OCI-LY3 (cell line): ENCODE measurements around the gene USP32.

Source experiments
- H2AFZ ChIP-seq: fragments of 200-600, 300-600 bp; shearing (Covaris generic); 2 replicates; pipeline ENCODE4 v1.6.0; 2014; ENCODE audit warnings: antibody characterized with exemption, low read depth, low read length
- H3K27ac ChIP-seq: fragments of 200-600, 300-600 bp; sonication (generic); 2 replicates; pipeline ENCODE4 v1.5.1; 2014; ENCODE audit warnings: mild to moderate bottlenecking, low read length, moderate library complexity, mixed read lengths
- H3K27me3 ChIP-seq: fragments of 200-600, 300-600 bp; sonication (generic); 2 replicates; pipeline ENCODE4 v1.6.1; 2014; ENCODE audit warnings: low read depth, low read length, mixed read lengths
- H3K36me3 ChIP-seq: fragments of 200-600, 300-600 bp; sonication (generic); replicated peaks from 2 replicates; pipeline ENCODE3; 2014; ENCODE audit warnings: low read depth, low read length, mixed read lengths
- H3K4me1 ChIP-seq: fragments of 300-600, 200-600 bp; sonication (generic); 2 replicates; pipeline ENCODE4 v1.6.1; 2014; ENCODE audit warnings: low read length, mixed read lengths
- H3K4me2 ChIP-seq: fragments of 200-600, 300-600 bp; sonication (generic); 2 replicates; pipeline ENCODE4 v1.6.1; 2014; ENCODE audit warnings: low read length, mixed read lengths
- H3K4me3 ChIP-seq: fragments of 300-600, 200-600 bp; sonication (generic); 2 replicates; pipeline ENCODE4 v1.5.1; 2014; ENCODE audit warnings: antibody characterized with exemption, mild to moderate bottlenecking, low read length, moderate library complexity
- H3K79me2 ChIP-seq: fragments of 300-600, 200-600 bp; shearing (Covaris generic); 2 replicates; pipeline ENCODE4 v1.6.1; 2014; ENCODE audit warnings: mild to moderate bottlenecking, low read length, mixed read lengths
- H3K9ac ChIP-seq: fragments of 300-600, 200-600 bp; shearing (Covaris generic); 2 replicates; pipeline ENCODE4 v1.6.0; 2014; ENCODE audit warnings: mild to moderate bottlenecking, low read length, moderate library complexity
- H3K9me3 ChIP-seq: fragments of 200-600, 300-600 bp; shearing (Covaris generic); 2 replicates; pipeline ENCODE4 v1.6.1; 2014; ENCODE audit warnings: low read length, mixed read lengths; ENCODE audit not compliant: insufficient read depth
- H4K20me1 ChIP-seq: fragments of 200-600, 300-600 bp; sonication (generic); 2 replicates; pipeline ENCODE4 v1.6.1; 2016; ENCODE audit warnings: low read length, mixed read lengths; ENCODE audit not compliant: insufficient read depth
- CTCF ChIP-seq: fragments of 200-600, 300-600 bp; sonication (generic); IDR thresholded peaks from 2 replicates; pipeline ENCODE4 v1.5.1; 2014; ENCODE audit warnings: antibody characterized with exemption, low read length, low read depth
- EZH2phosphoT487 ChIP-seq: fragments of 200-600 bp; shearing (Covaris generic); IDR thresholded peaks from 2 replicates; pipeline ENCODE4 v1.6.1; 2018; ENCODE audit warnings: antibody characterized with exemption, mixed run types, low read depth

Gene USP32

GRCh38 chr17:60244656-60245055 is 147.3 kb downstream of the USP32 start:
- Histone ChIP-seq H3K4me1 (peaks cover 7% of the 10 kb centered on the region), H4K20me1 (no peaks in the 10 kb centered on the region), H3K4me3 (no peak overlapping the region), H3K9me3 (no peaks in the 10 kb centered on the region), H3K27me3 (no peaks in the 10 kb centered on the region), H3K4me2 (no peak overlapping the region), H3K9ac (no peak overlapping the region), H3K27ac (no peak overlapping the region), H3K36me3 (peaks cover 11% of the 10 kb centered on the region), H3K79me2 (no peaks in the 10 kb centered on the region), H2AFZ (no peak overlapping the region)
- TF ChIP-seq EZH2phosphoT487 (no peak), CTCF (no peak)

- no peak for TF ChIP-seq EZH2phosphoT487
- no peak for TF ChIP-seq CTCF
- H4K20me1 ChIP-seq, result no peaks in the 10 kb centered on the region
- no peak overlapping the region for H2AFZ ChIP-seq
- H3K27ac ChIP-seq, result no peak overlapping the region
- H3K36me3 ChIP-seq, result peaks cover 3% of the 10 kb centered on the region
- no peak overlapping the region for H3K9ac ChIP-seq
- no peaks in the 10 kb centered on the region for H3K9me3 ChIP-seq
- no peak overlapping the region for H3K4me2 ChIP-seq
- no peaks in the 10 kb centered on the region for H3K27me3 ChIP-seq
- H3K79me2 ChIP-seq, result no peaks in the 10 kb centered on the region
- peaks cover 8% of the 10 kb centered on the region for H3K4me1 ChIP-seq
- H3K4me3 ChIP-seq, result no peak overlapping the region
Measured at GRCh38 chr17:60240290-60240689, 151.6 kb downstream of the USP32 start.

- Histone ChIP-seq H3K27ac (no peak overlapping the region), H3K9me3 (no peaks in the 10 kb centered on the region), H4K20me1 (no peaks in the 10 kb centered on the region), H3K4me2 (no peak overlapping the region), H3K9ac (no peak overlapping the region), H3K27me3 (no peaks in the 10 kb centered on the region), H3K36me3 (no peaks in the 10 kb centered on the region), H2AFZ (no peak overlapping the region), H3K4me3 (no peak overlapping the region), H3K79me2 (no peaks in the 10 kb centered on the region), H3K4me1 (no peaks in the 10 kb centered on the region)
- TF ChIP-seq CTCF (no peak), EZH2phosphoT487 (no peak)
Measured at GRCh38 chr17:60231691-60232090, 160.2 kb downstream of the USP32 start.

- H3K9ac ChIP-seq, result no peak overlapping the region
Measured at GRCh38 chr17:60231234-60231633, 160.7 kb downstream of the USP32 start.

More at GRCh38 chr17:60231234-60231633, 160.7 kb downstream of the USP32 start:
- H2AFZ ChIP-seq, result no peak overlapping the region
- no peaks in the 10 kb centered on the region for H4K20me1 ChIP-seq
- no peak for TF ChIP-seq EZH2phosphoT487
- peak; percentile 60 for TF ChIP-seq CTCF
- H3K36me3 ChIP-seq, result no peaks in the 10 kb centered on the region
- no peak overlapping the region for H3K27ac ChIP-seq
- no peak overlapping the region for H3K4me2 ChIP-seq
- H3K4me1 ChIP-seq, result no peaks in the 10 kb centered on the region
- no peak overlapping the region for H3K4me3 ChIP-seq
- no peaks in the 10 kb centered on the region for H3K9me3 ChIP-seq
- no peaks in the 10 kb centered on the region for H3K27me3 ChIP-seq
- no peaks in the 10 kb centered on the region for H3K79me2 ChIP-seq
